Left kidney (tissue), 2 donors: ENCODE data around the gene PCBD2. TPM values are rescaled to one million over a fixed set of nuclear protein-coding genes. Genes with fewer than 3 reads are reported as not detected.
"Not testable (repeated sequence)": the region's sequence is repeated elsewhere in the genome, so short reads cannot be mapped to it uniquely, and the experiment has no call there.

Experiments
- DNase-seq: peaks from one replicate; pipeline ENCODE4 v3.0.0-alpha.2; 2013
- polyA plus RNA-seq: library from polyadenylated mRNA; unstranded; fragments of 120-200 nt; gene quantifications from one replicate; pipeline ENCODE4 v1.2.1, GENCODE V29; 2013; ENCODE audit not compliant: insufficient read length

The PCBD2 gene
- polyA plus RNA-seq, 1 donor, result 17.1 TPM

DNA sequence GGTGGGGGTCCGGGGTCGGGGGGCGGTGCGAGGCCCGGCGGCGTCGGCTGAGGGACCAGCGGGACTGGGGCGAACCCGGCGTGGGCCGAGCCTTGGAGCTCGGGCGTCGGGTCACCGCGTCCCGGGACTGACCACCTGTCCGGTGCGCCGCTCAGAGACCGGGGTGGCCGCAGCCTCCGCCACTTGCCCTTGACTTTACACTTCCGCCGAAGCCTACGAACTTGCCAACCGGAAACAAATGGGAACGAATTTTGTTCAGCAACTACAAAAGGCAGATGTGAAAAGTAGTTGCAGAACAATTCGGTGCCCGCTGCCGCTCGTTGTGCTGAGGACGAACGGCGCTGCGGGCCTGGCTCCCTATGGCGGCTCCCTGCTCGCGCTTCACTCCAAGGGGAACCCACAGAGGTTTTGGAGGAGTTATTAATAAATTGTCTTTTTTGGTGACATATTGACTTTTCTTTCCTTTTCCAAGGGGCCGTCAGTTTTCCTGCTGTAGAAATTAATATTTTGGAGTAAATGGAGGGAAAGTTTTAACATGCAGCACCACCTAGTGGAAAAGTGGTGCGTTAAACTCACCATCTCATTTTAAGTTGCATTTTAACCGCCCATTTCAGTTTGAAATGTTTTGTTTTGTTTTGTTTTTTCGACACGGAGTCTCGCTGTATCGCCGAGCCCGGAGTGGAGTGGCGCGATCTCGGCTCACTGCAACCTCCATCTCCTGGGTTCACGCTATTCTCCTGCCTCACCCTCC lies 490 bp downstream of the PCBD2 start:
- DNase-seq, result peak; percentile 80

DNA sequence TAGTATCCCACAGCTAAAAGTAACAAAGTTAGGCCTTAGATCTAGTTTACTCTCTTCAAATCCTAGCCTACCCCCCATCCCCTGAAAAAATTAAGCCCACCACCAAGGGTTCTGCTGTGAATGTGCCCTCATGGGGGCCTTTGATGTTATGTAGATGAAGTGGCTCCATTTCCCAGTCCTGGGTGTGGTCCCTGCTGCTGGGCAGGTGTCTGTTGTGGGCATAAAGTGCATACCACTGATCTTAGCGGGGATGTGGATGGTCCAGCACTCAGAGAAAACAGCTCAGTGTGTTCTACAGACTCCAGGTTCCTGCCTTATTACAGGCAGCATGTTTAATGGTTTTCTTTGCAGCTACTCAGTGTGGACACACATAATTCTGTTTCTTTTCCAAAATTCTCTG lies 1.9 kb downstream of the PCBD2 start:
- DNase-seq, result no peak

DNA sequence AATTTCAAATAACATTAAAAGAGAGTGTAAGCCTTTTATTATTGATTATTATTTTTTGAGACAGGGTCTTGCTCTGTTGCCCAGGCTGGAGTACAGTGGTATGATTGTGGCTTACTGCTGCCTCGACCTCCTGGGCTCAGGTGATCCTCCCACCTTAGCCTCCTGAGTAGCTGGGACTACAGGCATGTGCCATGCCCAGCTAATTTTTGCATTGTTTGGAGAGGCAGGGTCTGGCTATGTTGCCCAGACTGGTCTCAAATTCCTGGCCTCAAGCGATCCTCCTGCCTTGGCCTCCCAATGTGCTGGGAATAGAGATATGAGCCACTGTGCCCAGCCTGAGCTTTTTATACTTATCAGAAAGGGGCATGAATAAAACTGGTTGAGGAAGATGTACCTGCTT lies 5.8 kb downstream of the PCBD2 start:
- DNase-seq, result not testable (repeated sequence)

DNA sequence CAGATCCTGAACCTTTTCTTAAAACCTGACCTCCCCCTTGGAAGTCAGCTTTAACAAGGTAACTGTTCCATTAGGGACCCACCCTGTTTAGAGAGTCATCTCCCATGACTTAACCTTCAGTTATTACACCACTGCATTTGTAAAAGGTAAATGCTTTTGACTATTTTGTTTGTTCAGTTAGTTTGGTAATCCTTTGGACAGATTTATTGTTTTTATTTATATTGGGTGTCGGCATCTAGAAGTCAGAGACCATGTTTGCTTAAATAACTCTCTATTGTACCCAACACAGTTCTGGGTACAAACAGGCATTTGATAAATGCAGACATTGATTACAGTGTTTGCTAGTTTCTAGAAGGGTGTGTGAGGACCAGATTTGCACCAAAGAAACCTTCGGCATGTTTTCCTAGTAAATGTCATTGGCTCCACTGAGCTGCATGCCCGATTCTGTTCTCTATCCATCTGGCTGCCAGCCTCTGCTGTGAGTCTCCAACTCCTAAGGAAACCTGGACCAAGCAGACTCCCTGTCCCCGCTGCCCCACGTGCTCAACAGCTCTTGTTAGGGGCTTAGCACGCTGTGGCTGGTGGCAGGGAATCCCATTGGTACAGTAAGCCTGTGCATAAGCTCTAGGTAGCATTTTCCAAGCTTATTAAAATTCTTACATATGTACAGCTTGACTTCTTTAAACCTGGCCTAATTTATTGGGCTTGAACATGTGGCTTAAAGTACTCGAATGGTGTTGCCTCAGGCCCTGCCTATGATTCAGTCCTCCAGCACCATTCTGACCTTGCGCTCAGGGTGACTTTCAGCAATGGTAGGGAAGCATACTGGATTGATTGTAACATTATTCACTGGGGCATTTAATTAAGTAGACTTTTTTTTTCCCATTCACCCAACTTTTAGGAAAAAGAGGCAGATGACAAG lies 6.6 kb downstream of the PCBD2 start:
- no peak for DNase-seq

DNA sequence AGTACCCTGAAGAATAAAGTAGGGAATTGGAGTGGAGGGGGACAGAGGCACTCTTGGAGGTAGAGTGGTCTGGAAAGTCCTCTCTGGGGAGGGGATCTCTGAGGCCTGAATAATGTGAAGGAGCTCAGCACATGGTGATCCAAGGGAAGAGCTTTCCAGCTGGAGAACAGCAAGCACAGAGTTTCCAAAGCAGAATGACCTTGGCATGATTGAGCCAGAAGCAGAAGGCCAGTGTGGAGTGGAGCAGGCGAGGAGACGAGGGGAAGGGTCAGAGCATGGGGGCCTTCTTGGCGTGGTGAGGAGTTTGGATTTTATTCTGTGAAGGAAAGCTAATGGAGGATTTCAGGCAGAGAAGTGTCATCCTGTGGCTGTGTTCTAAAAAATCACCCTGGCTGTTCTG lies 8.3 kb downstream of the PCBD2 start:
- DNase-seq, result no peak

DNA sequence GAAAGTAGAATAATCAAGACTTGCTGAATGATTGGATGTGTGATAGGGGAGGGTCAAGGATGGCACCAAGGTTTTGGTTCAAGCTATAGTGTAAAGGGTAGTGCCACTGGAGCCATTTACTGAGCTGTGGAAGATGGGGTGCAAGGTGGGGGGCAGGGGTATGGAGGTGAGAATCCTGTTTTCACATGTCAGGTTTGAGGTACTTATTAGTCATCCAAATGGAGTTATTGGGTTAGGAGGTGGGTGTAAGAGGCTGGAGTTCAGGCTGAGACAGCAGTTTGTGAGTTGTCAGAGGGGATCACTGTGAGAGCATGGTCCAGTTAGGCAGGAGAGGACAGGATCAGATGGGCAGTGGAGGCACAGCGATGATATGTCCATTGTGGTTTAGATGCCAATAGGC lies 8.9 kb downstream of the PCBD2 start:
- no peak for DNase-seq

DNA sequence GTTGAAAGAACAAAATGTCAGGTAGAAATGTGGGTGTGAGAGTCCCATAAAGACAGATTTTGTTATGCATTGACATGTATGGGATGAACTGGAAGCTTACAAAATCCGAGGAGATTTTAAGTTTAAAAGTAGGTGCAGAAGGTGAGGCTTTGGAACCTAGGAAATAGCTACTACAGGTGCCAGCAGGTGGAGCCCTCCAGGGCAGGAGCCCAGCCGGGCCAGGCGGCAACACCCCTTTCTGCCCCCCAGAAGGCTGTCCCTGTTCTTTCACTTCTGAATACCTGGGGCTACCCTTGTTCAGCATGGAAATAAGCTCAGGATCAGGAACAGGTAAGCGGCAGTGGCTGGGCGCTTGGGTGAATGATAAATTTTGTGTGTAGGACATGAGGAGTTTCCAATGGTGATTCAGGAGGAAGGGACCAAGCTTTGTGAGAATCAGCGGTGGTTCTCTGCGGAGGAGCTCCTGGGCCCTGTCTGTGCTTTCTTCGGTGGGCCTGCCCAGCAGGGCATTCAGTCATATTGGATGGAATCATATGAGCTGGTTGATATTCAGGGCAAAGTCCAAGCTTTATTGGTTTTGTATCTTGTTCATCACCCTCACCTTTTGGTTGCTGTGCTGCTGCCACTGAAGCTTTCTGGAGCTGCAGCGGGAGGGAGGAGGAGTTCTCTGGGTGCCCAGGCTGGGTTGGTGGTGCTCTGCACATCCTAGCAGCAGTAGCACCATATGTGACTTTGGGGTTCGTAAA lies 12.3 kb downstream of the PCBD2 start:
- DNase-seq, result no peak

DNA sequence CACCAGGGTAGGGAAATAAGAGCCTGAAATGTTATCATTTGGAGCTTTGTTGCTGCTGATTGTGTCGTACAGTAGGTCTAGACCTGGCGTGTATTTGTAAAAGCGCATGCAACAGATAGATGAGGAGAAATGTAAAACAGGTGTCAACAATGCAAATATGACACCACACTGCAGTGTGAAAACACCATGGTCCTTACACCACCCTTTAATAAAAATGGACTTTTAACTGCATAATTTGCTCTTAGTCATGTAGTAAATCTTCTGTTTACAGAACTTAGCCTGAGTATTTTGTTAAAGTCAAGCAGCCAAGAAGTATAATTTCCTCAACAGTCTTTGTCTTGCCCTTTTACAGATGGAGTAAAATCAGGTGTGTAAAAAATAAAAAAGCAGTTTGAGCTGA lies 13.9 kb downstream of the PCBD2 start:
- no peak for DNase-seq

DNA sequence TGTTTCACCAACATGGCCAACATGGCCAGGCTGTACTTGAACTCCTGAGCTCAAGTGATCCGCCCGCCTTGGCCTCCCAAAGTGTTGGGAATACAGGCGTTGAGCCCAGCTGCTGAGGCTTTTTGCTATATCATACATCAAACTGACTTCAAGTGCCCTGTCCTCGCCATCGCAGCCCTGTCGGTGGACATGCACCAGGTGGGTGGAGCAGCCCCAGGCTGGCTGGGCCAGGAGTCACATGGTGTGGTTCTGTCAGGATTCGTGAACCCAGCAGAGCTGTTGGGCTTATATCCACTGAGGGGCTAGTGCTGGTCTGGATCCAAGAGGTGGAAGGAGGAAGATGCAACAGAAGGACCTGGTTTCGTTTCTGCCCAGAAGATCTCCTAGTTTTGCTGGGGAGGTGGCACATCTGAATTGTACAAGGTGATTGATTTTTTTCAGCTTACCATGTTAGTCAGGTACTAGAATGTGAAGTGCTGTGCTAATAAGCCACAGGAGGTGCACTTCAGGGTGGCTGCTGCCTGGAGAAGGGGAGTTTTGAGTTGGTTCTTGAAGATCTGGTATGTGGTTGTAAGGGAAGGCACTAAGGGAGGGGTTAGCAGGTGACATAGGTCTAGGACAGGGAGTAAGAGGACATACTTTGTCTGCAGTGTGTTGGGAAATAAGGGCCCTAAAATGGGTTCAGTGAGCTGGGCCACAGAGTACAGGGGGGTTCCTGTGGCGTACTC lies 16.1 kb downstream of the PCBD2 start:
- DNase-seq, result no peak

DNA sequence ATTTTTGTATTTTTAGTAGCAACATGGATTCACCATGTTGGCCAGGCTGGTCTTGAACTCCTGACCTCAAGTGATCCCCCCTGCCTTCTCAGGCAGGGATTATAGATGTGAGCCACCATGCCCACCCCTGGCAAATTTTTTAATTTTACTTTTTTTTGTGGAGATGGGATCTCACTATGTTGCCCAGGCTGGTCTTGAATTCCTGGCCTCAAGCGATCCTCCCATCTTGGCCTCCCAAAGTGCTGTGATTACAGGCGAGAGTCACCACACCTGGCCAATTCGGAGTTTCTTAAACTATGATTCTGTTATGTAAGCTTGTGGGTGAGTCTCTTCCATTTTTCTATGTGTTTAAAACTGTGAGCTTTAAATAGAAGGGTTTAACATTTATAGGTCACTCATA lies 27.6 kb downstream of the PCBD2 start:
- DNase-seq, result no peak

DNA sequence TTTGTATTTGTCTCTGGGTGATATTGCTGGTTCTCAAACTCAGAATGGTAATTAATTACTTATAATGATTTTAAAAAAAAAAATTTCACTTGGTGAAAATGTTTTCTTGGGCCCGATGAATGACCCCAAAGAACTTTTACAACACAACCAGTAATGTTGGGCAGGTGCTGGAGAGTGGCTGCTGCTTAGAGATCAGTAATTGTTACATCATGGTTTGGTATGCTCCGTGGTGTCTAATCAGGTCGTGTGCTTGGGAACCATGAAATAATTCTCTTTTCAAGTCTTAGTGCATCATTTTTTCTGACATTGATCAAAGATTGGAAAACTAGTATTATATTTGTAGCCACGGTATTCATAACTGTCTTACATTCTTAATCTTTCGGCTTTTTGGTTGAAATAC lies 29.3 kb downstream of the PCBD2 start:
- no peak for DNase-seq

DNA sequence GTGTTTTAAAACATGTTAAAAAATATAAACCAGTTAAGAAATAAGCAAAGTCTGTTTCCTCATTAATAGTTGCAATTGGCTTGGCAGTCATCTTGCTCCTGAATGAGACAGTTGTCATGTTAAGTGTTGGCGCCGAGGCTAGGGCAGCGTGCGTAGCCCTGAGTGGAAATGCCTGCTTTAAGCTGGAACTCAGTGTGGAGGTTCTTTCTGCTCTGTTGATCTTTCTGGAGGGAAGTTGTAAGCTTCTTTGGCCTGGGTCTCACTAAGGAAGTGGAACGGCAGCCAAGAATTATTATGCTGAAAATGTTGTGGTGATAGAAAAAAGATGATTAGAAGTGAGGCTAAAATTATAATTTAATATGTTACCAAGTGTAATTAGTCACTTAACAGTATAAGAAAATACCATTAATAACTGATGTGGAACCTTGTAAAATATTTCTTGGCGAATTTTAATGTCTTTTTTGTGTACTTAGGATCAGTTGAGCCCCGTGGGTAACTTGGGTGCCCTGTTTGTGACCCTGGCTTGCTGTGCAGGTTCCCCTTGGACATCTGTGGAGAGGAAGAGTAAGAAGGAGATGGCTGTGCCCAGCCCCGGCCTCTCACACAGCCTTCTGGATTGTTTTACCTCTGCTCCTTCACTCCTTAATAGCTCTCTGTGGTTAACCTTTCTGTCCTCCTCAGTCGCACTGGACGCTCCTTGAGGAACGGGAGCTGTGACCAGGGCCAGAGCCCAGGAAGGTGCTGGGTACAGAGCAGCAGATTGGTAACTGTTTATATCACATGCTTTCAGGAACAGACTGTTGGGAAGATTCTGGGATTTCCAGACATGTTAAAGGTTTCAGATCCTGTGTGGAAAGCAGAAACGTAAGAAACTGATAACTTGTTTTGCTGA lies 31.0 kb downstream of the PCBD2 start:
- DNase-seq, result no peak

DNA sequence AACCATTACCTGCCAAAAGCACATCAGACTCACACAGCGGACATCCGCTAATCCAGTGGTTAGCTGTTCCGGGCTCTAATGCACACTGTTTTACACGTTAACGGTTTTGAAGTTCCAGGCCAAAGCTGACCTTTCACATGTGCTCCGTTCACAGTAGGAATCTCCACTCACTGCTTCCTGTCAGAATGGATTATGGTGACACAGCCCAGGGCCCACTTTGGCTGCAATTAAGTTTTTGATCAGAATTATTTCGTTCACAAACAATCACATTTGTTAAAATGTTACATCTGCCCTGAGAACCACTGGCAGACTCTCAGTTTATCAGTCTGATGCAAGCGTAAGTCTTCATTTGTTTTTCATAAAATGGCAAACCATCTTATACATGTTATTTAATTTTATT lies 32.6 kb downstream of the PCBD2 start:
- DNase-seq, result no peak

DNA sequence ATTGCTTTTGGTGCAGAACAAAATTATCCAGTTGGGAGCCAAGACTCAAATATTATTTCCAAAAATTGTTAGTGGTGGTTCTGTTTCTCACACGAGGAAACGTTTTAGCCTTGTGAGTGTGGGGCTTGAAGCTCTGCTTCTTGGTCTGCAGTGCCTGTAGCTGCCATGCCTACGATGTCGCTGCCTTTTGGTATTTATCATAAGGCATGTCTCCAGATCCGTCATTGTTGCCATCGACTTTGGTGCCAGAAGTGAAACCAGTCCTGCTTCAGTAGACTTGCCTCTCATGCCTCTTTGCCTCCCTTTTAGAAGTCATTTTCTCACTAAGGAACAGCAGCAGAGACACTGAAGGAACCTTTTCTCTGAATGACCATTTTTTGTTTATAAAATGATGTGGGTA lies 33.1 kb downstream of the PCBD2 start:
- DNase-seq, result no peak

DNA sequence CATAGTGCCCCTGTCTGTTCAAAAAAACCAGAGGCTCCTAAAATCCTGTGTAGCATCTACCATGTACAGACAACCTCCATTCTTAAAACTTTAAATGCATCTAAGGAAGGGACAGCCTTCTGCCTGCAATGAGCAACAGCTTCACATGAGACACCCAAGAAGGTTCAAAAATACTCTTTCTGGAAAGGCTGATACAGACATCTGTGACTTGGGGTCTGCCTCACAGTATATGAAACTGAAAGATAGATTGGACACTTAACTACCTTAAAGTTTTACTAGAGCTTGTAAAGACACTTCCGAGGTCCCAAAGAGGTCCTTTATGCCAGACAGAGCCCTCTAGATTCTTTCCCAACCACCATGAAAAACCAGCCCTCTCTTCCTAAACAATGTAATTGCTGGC lies 34.6 kb downstream of the PCBD2 start:
- DNase-seq, result no peak

DNA sequence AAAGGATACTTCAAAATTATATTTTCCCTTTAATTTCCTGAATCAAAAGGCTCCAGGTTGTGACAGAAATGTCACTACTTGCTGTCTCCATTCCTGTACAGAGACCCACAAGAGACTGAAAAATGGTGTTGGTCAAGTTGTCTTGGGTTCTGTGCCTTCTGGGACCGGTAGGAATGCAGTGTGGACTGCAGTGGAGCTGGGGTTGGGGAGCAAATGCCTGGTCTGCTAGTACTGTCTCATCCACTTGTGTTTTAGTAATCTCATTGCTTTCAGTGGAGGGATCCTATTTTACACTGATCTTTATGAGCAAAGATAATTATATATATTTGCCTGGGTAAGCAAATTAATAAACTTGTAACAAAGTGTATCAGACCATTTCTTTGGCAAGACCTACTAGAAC lies 38.6 kb downstream of the PCBD2 start:
- no peak for DNase-seq

DNA sequence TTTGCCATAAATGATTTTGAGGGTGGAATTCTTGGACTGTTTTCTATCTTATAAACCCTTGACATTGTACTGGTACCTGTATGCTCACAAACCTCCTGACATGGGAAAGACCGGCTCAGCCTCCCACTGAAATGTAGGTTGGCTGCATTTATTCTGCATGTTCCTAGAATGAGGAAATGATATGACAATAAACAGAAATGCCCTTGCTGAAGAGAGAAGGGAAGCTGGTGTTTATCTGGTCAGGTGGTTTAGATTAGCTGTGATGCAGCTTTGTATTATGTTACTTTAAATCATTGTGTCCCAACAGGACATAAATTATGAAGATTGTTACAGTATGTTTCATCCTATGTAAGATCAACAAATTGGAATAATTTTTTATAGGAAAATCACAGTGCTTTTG lies 39.7 kb downstream of the PCBD2 start:
- no peak for DNase-seq

DNA sequence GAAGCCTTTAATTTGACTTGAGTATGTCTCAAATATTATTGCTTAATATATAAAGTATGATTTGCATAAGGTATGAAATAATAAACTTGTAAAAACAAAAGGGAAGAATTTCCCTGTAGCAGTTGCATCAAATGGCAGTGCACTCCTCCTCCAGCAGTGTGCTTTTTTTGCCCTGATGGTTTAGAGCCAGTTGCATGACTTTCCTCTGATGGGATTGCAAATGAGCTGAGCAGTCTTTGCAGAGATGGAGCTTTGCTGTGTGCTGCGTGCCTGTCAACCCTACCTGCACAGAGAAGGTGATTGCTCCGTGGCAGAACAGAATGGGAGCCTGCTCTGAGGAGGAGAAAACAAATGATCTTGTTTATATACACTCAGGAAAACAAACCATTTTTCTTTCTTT lies 40.1 kb downstream of the PCBD2 start:
- DNase-seq, result no peak

DNA sequence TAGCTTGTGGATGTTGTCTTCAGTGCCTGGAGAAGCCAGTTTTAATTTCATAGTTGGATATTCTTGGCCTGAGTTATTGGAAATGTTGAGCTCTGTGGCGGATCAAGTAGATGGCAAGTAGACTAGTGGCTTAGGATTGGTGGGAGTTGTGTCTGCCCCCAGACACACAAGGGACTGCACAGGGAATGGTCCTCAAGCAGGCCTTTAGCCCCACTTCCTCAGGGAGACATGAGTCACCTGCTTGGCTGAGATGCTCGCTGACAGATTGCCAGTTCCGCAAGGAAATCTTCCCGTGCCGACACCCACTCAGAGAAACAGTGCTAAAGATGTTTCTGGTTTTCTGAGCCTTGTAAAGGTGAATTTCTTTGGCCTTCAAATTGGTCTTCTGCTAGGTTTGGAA lies 44.0 kb downstream of the PCBD2 start:
- no peak for DNase-seq

DNA sequence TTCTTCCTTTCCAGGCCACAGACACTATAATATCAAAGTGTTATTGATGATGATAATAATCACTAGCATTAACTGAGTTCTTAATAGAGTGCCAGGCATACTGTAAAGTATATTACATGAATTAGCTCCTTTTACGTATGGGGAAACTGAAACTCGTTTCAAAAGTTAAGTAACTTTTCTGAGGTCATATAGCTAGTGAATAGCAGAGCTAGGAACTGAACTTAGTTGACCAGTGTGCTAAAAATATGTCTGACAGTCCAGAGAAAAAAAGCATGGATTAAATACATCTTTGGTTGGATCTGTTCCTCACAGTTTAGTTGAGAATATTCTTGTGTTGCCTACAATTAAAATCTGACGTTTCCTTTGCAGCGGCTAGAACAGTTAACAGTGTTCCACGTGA lies 44.4 kb downstream of the PCBD2 start:
- no peak for DNase-seq
